Astrocyte (in vitro differentiated cells and primary cell): ENCODE results near the gene BAG3.

Experiments
- EZH2 ChIP-seq: IDR thresholded peaks from 2 replicates; pipeline ENCODE4 v1.6.1; 2012; ENCODE audit warnings: mild to moderate bottlenecking, low read length, inconsistent platforms; ENCODE audit not compliant: insufficient read depth
- TF ChIP-seq, protein P1 (sequence below): IDR thresholded peaks from 2 replicates; pipeline ENCODE4 v1.5.1; 2011; ENCODE audit warnings: low read depth, mild to moderate bottlenecking, inconsistent platforms, low read length, moderate library complexity; ENCODE audit not compliant: insufficient read depth

- TF ChIP-seq EZH2 = no peak
- TF ChIP-seq, protein P1, sequence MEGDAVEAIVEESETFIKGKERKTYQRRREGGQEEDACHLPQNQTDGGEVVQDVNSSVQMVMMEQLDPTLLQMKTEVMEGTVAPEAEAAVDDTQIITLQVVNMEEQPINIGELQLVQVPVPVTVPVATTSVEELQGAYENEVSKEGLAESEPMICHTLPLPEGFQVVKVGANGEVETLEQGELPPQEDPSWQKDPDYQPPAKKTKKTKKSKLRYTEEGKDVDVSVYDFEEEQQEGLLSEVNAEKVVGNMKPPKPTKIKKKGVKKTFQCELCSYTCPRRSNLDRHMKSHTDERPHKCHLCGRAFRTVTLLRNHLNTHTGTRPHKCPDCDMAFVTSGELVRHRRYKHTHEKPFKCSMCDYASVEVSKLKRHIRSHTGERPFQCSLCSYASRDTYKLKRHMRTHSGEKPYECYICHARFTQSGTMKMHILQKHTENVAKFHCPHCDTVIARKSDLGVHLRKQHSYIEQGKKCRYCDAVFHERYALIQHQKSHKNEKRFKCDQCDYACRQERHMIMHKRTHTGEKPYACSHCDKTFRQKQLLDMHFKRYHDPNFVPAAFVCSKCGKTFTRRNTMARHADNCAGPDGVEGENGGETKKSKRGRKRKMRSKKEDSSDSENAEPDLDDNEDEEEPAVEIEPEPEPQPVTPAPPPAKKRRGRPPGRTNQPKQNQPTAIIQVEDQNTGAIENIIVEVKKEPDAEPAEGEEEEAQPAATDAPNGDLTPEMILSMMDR = no peak
These were observed 48.7 kb upstream of the BAG3 start for GRCh38 chr10:119602241-119603095.
